Esophagus muscularis mucosa (tissue), 4 donors: ENCODE measurements around the gene CYS1. TPM values are rescaled to one million over a fixed set of nuclear protein-coding genes. Genes with fewer than 3 reads are reported as not detected.
"Not testable (repeated sequence)": the region's sequence is repeated elsewhere in the genome, so short reads cannot be mapped to it uniquely, and the experiment has no call there.

ENCODE experiments used
- DNase-seq: peaks from one replicate; pipeline ENCODE4 v3.0.0-alpha.2; 2017; ENCODE audit errors: extremely low spot score
- H3K27ac ChIP-seq, 4 donors: fragments of 200-600 bp; sonication (generic); replicated peaks in 1 of 4; 1 replicate in 3 of 4; 2 replicates in 1 of 4; pipeline ENCODE4 v1.5.1; 2016 to 2019; ENCODE audit warnings: mild to moderate bottlenecking in 1 of 4
- H3K27me3 ChIP-seq, 4 donors: fragments of 200-600 bp; sonication (generic); one replicate each; pipeline versions ENCODE4 v1.5.1 to v1.6.0; 2016 to 2019
- H3K36me3 ChIP-seq, 4 donors: fragments of 200-600 bp; sonication (generic); one replicate each; pipeline ENCODE4 v1.5.1; 2016 to 2019
- H3K4me1 ChIP-seq, 4 donors: fragments of 200-600 bp; sonication (generic); one replicate each; pipeline ENCODE4 v1.5.1; 2016 to 2019
- H3K4me3 ChIP-seq, 4 donors: fragments of 200-600 bp; sonication (generic); 1 replicate in 2 of 4; 2 replicates in 2 of 4; pipeline ENCODE4 v1.5.1; 2016 to 2019; ENCODE audit warnings: mild to moderate bottlenecking in 4 of 4, moderate library complexity in 1 of 4
- H3K9me3 ChIP-seq, 4 donors: fragments of 200-600 bp; sonication (generic); 1 replicate in 3 of 4; 2 replicates in 1 of 4; pipeline ENCODE4 v1.5.1; 2016 to 2019
- EP300 ChIP-seq: sonication (generic); formaldehyde crosslinking; IDR thresholded peaks from one replicate; pipeline ENCODE4 v1.6.1; 2017; ENCODE audit warnings: antibody characterized with exemption
- POLR2A ChIP-seq: fragments of 450-650 bp; IDR thresholded peaks from one replicate; pipeline ENCODE4 v1.6.1; 2017; ENCODE audit warnings: antibody characterized with exemption, moderate library complexity, mild to moderate bottlenecking, low read depth
- POLR2AphosphoS5 ChIP-seq, 2 donors: sonication (generic); formaldehyde crosslinking; IDR thresholded peaks; one replicate each; pipeline ENCODE4 v1.6.1; 2017; ENCODE audit warnings: antibody characterized with exemption in 2 of 2
- WGBS: methylation state at CpG from one replicate; pipeline ENCODE4 v1.1.5; 2018; 5-methylcytosine and 5-hydroxymethylcytosine counted together
- intact Hi-C: fragments of 100-400 bp; cut with DNase I; formaldehyde crosslinking; loops from one replicate; pipeline ENCODE4 v1.15.1; 2023
- total RNA-seq, 4 donors: library from RNA; depleted of rRNA; stranded (reverse); fragments of >200 nt; gene quantifications; one replicate each; pipeline versions ENCODE4 v1.1.0 to v1.2.1, GENCODE V29; 2016
- TF ChIP-seq, protein P1 (sequence below), 3 experiments: fragments of 200-600 bp in 2 of 3; fragments of 450-650 bp in 1 of 3; sonication (generic) in 2 of 3; IDR thresholded peaks; one replicate each; pipeline ENCODE4 v1.5.1; 2017 to 2019; ENCODE audit warnings: antibody characterized with exemption in 3 of 3, mild to moderate bottlenecking in 2 of 3, moderate library complexity in 1 of 3

The CYS1 gene
- total RNA-seq, 4 donors from 2014 or later: 16.9 to 56.4 (median 35.4) TPM

DNA sequence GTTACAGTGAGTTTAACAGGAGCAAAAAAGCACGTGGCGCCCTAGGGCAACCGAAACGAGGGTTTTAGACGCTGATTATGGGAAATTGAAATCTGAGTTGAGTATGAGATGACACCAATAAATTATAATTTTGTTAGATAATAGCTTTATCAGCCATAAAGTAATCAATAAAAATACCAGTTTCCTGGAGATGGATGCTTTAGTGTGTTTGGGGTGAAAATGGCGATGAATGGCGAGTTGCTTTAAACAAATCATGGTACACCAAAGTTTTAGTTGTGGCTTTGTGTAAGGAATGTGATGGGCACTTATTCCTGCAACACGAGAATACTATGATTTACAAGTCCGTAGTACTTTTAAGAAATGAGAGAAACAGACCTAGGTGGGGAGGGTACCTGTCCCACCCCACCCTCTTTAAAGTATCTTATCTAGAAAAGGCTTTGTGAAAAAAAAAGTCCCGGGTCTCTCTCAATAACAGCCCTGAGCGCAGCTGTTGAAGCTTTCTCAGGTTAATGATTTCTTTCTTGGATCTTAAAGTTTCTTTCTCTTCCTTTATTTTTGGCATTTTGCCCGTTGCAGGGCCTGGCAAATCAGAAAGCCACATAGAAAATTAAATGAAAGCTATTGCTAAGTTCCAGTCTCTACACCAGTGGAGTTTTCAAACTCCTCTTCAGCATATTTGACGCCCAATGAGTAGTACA is 40.8 kb upstream of the CYS1 start:
- TF ChIP-seq, protein P1, sequence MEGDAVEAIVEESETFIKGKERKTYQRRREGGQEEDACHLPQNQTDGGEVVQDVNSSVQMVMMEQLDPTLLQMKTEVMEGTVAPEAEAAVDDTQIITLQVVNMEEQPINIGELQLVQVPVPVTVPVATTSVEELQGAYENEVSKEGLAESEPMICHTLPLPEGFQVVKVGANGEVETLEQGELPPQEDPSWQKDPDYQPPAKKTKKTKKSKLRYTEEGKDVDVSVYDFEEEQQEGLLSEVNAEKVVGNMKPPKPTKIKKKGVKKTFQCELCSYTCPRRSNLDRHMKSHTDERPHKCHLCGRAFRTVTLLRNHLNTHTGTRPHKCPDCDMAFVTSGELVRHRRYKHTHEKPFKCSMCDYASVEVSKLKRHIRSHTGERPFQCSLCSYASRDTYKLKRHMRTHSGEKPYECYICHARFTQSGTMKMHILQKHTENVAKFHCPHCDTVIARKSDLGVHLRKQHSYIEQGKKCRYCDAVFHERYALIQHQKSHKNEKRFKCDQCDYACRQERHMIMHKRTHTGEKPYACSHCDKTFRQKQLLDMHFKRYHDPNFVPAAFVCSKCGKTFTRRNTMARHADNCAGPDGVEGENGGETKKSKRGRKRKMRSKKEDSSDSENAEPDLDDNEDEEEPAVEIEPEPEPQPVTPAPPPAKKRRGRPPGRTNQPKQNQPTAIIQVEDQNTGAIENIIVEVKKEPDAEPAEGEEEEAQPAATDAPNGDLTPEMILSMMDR (IDR thresholded peaks at IDR 0.05): no peak
- TF ChIP-seq POLR2A: no peak
- no peak for TF ChIP-seq POLR2AphosphoS5 (IDR thresholded peaks at IDR 0.05)
- TF ChIP-seq EP300: no peak
- 30% methylated on average over 13 of the region's 13 CpGs for WGBS
- peak overlapping the region; percentile 58 to 81 (median 76) for H3K27ac ChIP-seq

DNA sequence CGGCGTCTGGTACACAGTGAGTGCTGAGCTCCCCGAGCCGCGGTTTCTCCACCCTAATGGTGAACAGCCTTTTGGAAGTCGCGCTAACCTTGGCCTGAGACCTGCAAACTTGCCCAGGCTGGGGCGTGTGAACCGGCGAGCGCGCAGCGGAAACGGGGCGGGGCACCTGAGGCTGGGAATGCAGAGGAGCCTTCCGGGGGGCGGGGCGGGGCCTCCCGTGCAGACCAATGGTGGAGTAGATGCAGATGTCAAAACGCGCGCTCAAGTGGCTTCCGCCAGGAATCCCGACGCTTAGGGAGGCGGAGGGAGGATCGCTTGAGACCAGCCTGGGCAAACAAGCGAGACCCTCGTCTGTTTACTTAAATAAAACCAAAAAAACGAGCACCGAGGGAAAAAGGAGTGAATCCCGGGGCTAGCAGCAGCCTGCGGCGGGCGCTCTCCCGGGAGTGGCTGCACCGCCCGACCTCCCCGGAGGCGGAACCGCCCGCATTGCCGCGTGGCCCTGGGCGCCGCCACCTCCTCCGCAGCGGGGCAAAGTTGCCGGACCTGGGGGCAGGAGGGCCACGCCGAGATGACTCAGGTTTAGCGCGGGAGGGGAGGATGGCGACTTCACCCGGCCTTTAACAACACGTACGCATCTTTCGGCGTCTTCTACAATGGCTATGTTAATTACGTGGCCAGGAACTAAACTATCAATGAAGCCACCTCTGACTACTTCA is 40.1 kb upstream of the CYS1 start:
- Histone ChIP-seq H3K36me3 (no peaks in the 10 kb centered on the region), H3K4me3 (peak overlapping the region; percentile 63 to 78 (median 68)), H3K27me3 (peaks cover 0 to 30% (median 14%) of the 10 kb centered on the region in 4 donors), H3K9me3 (no peaks in the 10 kb centered on the region), H3K4me1 (peaks cover 20 to 43% (median 37%) of the 10 kb centered on the region in 4 donors), H3K27ac (peak overlapping the region; percentile 58 to 81 (median 76))
- intact Hi-C loops: loop anchor here (5.0 to 10.0 kb wide), 2 partner anchors 182 to 544 kb away; partner anchors contain the start of gene HPCAL1
- DNase-seq: peak; percentile 98
- 0% methylated on average over 8 of the region's 60 CpGs for WGBS
- TF ChIP-seq, protein P1 (IDR thresholded peaks at IDR 0.05): peak in 1 of 3 experiments; percentile 11
- TF ChIP-seq POLR2A (no peak), EP300 (no peak), POLR2AphosphoS5 (IDR thresholded peaks at IDR 0.05) (peak; percentile 56 to 68)

More for the DNA sequence above, 40.8 kb upstream of the CYS1 start:
- H3K27me3 ChIP-seq: peaks cover 0 to 30% (median 14%) of the 10 kb centered on the region in 4 donors
- no peaks in the 10 kb centered on the region for H3K9me3 ChIP-seq
- H3K36me3 ChIP-seq: no peaks in the 10 kb centered on the region
- intact Hi-C loops: loop anchor here (5.0 to 10.0 kb wide), 2 partner anchors 181 to 544 kb away; partner anchors contain the start of gene HPCAL1
- H3K4me1 ChIP-seq: peaks cover 20 to 43% (median 37%) of the 10 kb centered on the region in 4 donors
- peak overlapping the region; percentile 63 to 78 (median 68) for H3K4me3 ChIP-seq
- no peak for DNase-seq

DNA sequence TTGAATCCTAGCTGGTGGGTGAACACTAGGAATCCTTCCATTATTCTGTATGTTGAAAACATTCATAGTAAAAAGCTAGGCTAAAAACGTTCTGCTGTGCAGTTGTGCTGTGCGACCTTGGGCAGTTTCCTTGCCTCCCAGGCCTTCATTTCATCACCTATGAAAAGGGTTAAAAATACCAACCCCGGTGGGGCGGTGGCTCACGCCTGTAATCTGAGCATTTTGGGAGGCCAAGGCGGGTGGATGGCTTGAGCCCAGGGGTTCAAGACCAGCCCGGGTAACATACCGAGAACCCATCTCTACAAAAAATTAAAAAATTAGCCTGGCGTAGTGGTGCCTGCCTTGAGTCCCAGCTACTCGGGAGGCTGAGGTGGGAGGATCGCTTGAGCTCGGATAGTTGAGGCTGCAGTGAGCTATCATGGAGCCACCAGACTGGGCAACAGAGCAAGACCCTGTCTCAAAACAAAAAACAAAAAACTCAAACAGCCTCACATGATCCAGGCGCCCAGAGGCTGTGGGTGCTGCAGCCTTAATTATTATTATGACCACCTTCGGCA is 39.5 kb upstream of the CYS1 start:
- WGBS: 77% methylated on average over 13 of the region's 14 CpGs
- Histone ChIP-seq H3K36me3 (no peaks in the 10 kb centered on the region), H3K27ac (peak overlapping the region; percentile 58 to 81 (median 76)), H3K9me3 (no peaks in the 10 kb centered on the region), H3K4me3 (peak overlapping the region; percentile 63 to 78 (median 68)), H3K4me1 (peaks cover 20 to 41% (median 37%) of the 10 kb centered on the region in 4 donors), H3K27me3 (peaks cover 0 to 30% (median 14%) of the 10 kb centered on the region in 4 donors)
- no peak for DNase-seq
- TF ChIP-seq POLR2A (no peak), EP300 (no peak), POLR2AphosphoS5 (IDR thresholded peaks at IDR 0.05) (no peak)
- TF ChIP-seq, protein P1 (IDR thresholded peaks at IDR 0.05): no peak
- intact Hi-C loops: loop anchor here (5.0 to 10.0 kb wide), 2 partner anchors 183 to 545 kb away; partner anchors contain the start of gene HPCAL1

DNA sequence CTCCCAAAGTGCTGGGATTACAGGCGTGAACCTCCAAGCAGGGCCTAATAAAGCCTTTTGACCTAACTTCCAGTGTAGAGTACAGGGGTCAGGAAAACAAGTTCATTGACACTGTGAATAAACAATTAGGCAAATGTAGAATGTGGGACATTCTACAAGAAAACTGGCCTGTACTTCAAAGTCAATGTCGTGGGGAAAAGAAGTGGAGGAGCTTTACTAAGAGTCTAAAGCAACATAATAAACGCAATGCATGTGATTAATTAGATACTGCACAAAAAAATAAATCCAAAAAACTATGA is 38.8 kb upstream of the CYS1 start:
- Histone ChIP-seq H3K4me1 (peaks cover 20 to 40% (median 34%) of the 10 kb centered on the region in 4 donors), H3K27me3 (peaks cover 0 to 25% (median 13%) of the 10 kb centered on the region in 4 donors), H3K27ac (no peak overlapping the region), H3K36me3 (no peaks in the 10 kb centered on the region), H3K4me3 (no peak overlapping the region), H3K9me3 (no peaks in the 10 kb centered on the region)
- WGBS: 99% methylated on average over 3 of the region's 3 CpGs
- TF ChIP-seq POLR2AphosphoS5 (IDR thresholded peaks at IDR 0.05) (no peak), EP300 (no peak), POLR2A (no peak)
- intact Hi-C loops: no loop called here
- DNase-seq: no peak

DNA sequence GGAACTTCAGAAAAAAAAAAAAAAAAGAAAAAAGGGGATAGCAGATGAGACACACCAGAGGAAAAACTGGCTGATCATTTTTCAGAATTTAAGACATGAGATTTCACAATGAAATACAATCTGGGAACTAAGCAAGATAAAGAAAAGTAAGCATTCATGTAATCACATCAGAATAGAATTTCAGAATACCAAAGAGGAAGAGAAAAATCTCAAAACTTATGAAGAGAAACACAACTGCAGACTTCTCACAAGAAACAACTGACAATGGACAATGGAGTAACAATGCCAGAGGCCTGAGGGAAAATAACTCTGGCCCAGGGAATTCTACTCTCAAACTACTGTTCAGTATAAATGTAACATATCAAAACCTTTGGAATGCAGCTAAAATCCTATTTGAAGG is 29.1 kb upstream of the CYS1 start:
- intact Hi-C loops: no loop called here
- H3K27me3 ChIP-seq: no peaks in the 10 kb centered on the region
- no peaks in the 10 kb centered on the region for H3K36me3 ChIP-seq
- TF ChIP-seq POLR2AphosphoS5 (IDR thresholded peaks at IDR 0.05) (no peak), POLR2A (no peak), EP300 (no peak)
- TF ChIP-seq, protein P1 (IDR thresholded peaks at IDR 0.05): no peak
- no peaks in the 10 kb centered on the region for H3K9me3 ChIP-seq
- H3K4me3 ChIP-seq: no peak overlapping the region
- DNase-seq: no peak
- H3K27ac ChIP-seq: no peak overlapping the region
- no peaks in the 10 kb centered on the region for H3K4me1 ChIP-seq

DNA sequence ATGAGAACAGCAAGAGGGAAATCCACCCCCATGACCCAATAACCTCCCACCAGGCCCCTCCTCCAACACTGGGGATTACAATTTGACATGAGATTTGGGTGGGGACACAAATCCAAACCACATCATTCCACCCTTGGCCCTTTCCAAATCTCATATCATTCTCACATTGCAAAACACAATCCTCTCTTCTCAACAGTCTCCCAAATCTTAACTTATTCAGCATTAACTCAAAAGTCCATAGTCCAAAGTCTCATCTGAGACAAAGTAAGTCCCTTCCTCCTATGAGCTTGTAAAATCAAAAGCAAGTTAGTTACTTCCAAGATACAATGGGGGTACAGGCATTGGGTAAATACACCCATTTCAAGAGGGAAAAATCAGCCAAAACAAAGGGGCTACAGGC is 24.7 kb upstream of the CYS1 start:
- H3K36me3 ChIP-seq, H3K9me3 ChIP-seq, H3K4me3 ChIP-seq, H3K27me3 ChIP-seq, intact Hi-C loops, H3K27ac ChIP-seq, DNase-seq, H3K4me1 ChIP-seq: not testable (repeated sequence)
